ENCODE results near the gene NBEA.
"Not testable (repeated sequence)": the region's sequence is repeated elsewhere in the genome, so short reads cannot be mapped to it uniquely, and the experiment has no call there.

Gene NBEA

DNA sequence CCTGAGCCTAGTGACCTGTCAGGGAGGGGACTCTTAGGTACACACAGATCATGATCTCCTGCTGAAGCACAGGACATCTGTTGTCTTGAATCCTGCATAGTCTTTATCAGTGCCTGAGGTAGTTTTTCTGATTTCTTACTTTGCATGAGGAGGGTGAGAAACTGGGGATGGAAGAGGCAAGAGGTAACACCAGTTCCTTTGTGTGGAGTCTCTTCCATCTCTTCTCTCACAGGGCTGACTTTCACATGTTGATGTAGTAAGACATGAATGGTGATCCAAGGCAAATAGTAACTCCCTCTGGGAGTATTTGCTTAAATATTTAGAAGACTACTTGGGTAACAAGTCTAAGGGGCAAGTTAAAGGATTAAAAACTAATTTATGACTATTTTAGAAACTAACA lies 9.5 kb downstream of the NBEA start:
- no peak for DNase-seq

DNA sequence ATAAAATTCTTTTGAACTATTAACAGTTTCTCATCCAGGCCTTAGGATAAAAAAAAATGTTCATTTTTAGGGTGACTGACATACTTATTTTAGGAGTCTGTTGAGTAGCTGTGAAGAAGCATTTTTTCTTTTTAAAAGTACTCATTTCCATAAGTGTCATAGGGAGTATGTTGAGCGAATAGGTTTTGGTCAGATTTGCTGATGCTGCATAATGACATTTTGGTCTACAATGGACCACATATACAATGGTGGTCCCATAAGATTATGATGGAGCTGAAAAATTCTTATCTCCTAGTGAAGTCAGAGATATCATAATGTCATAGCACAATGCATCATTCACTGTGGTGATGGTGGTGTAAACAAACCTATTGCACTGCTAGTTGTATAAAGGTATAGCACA lies 17.4 kb downstream of the NBEA start:
- DNase-seq: no peak

DNA sequence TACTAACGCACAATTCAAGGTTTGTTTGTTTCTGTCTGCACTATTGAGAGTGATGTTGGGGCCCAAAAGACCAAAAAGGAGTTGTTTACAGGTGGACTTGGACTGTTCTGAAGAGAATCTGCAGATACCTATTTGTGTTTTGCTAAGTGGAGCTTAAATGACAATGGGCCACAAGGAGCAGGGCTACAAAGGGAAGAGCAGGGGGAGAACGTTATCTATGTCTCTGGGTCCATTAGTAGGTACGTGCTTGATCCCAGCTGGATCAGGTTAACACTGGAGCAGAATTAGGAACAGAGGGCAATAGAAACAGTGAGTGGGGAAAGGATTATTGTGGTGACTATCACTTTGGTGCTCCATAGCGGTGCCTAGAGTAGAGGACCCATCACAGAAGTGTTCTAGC lies 22.5 kb downstream of the NBEA start:
- DNase-seq: no peak

DNA sequence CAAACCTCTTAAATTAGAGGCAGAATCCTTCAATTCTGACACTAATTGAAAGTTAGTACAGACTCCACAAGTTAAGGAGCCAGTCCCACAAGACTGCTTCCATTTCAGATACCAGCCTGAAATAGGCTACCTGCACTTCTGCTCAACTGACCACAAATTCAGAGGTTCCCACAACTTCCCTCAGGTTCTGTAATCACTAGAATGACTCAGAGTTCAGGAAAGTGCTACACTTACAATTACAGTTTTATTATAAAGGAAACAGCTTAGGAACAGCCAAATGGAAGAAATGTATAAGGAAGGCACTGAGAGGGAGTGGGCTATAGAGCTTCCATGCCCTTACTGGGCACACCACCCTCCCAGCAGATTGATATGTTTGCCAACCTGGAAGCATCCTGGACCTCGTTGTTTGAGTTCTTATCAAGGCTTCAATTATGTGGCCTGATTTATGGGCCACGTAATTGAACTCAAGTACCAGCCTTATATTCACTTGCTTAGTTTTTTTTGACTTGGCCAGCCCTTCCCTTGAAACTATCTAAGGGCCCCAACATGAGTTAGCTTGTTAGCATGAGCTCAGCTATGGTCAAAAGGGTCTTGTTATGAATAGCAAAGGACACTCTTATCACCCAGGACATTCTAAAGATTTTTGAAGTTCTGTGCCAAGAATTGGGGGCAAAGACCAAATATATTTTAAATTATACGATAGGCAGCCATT lies 25.9 kb downstream of the NBEA start:
- no peak for DNase-seq

DNA sequence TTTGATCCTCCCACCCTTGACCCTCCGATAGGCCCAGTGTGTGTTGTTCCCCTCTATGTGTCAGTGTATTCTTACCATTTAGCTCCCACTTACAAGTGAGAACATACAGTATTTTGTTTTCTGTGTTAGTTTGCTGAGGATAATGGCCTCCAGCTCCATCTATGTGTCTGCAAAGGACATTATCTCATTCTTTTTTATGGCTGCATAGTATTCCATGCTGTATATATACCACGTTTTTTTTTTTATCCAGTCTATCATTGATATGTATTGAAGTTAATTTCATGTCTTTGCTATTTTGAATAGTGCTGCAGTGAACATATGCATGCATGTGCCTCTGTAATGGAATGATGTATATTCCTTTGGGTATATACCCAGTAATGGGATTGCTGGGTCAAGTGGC lies 27.5 kb downstream of the NBEA start:
- DNase-seq: not testable (repeated sequence)

DNA sequence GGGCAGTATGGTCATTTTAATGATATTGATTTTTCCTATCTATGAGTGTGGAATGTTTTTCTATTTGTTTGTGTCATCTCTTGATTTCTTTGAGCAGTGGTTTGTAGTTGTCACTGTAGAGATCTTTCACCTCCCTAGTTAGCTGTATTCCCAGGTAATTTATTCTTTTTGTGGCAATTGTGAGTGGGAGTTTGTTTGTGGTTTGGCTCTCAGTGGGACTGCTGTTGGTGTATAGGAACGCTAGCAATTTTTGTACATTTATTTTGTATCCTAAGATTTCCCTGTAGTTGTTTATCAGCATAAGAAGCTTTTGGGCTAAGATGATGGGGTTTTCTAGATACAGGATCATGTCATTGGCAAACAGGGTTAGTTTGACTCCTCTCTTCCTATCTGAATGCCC lies 28.9 kb downstream of the NBEA start:
- DNase-seq: no peak

DNA sequence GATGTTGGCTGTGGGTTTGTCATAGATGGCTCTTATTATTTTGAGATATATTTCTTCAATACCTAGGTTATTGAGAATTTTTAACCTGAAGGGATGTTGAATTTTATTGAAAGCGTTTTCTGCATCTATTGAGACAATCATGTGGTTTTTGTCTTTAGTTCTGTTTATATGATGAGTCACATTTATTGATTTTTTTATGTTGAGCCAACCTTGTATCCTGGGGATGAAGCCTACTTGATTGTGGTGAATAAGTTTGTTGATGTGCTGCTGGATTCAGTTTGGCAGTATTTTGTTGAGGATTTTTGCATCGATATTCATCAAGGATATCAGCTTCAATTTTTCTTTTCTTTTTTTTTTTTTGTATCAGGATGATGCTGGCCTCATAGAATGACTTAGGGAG lies 29.4 kb downstream of the NBEA start:
- no peak for DNase-seq

DNA sequence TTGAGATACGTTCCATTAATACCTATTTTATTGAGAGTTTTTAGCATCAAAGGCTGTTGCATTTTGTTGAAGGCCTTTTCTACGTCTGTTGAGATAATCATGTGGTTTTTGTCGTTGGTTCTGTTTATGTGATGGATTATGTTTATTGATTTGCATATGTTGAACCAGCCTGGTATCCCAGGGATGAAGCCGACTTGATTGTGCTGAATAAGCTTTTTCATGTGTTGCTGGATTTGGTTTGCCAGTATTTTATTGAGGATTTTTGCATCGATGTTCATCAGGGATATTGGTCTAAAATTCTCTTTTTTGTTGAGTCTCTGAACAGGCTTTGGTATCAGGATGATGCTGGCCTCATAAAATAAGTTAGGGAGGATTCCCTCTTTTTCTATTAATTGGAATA lies 43.1 kb downstream of the NBEA start:
- DNase-seq: not testable (repeated sequence)

DNA sequence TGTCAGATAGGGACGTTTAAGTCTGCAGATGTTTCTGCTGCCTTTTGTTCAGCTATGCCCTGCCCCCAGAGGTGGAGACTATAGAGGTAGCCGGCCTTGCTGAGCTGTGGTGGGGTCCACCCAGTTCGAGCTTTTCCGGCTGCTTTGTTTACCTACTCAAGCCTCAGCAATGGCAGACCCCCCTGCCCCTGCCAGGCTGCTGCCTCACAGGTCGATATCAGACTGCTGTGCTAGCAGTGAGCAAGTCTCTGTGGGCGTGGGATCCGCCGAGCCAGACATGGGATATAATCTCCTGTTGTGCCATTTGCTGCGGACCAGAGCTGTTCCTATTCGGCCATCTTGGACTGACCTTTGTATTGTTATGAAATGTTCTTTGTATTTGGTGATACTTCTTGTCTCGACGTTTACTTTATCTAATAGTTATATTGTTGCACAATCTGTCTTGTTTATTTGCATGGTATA lies 46.3 kb downstream of the NBEA start:
- DNase-seq: no peak

DNA sequence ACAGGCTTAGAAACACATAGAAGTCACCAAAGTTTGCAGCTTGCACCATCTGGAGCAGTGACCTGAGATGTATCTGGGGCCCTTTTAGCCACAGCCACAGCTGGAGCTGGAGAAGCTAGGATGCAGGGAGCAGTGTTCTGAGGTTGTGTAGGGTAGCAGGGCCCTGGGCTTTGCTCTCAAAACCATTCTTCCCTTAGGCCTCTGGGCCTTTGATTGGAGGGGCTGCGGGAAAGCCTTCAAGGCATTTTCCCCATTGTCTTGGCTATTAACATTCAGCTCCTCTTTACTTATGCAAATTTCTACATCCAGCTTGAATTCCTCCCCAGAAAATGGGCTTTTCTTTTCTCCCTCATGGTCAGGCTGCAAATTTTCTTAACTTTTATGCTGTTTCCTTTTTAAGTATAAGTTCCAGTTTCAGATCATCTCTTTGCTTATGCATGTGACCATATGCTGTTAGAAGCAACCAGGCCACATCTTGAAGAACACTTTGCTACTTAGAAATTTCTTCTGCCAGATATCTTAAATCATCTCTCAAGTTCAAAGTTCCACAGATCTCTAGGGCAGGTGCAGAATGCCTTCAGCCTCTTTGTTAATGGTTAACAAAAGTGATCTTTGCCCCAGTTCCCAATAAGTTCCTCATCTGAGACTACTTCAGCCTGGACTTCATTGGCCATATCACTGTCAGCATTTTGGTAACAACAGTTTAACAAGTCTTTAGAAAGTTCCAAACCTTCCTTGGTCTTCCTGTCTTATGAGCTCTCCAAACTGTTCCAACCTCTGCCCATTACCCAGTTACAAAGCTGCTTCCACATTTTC lies 48.5 kb downstream of the NBEA start:
- DNase-seq: no peak

DNA sequence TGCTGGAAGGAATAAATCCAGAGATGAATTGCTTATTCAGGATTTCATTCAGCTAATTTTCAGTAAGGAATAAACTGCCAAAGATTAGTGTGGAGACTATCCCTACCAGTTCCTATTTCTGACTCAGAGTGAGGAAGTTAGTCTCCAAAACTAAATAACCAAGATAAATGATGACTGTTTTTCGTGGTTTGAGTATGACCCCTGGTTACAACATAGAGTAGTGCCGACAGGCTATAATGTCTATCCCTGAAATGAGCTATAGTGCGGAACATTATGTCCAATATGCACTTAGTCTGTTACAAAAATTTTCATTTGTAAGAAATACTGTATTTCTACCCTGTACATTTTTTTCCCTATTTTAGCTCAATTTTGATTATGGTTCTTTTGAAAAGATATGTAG lies 51.4 kb downstream of the NBEA start:
- no peak for DNase-seq

DNA sequence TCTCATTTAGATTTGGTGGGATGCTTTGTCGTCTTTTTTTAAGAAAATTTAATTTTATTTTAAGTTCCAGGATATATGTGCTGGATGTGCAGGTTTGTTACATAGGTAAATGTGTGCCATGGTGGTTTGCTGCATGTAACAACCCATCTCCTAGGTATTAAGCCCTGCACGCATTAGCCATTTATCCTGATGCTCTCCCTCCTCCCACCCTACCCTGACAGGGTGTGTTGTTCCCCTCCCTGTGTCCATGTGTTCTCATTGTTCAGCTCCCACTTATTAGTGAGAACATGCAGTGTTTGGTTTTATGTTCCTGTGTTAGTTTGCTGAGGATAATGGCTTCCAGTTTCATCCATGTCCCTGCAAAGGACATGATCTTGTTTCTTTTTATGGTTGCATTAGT lies 61.7 kb downstream of the NBEA start:
- not testable (repeated sequence) for DNase-seq

DNA sequence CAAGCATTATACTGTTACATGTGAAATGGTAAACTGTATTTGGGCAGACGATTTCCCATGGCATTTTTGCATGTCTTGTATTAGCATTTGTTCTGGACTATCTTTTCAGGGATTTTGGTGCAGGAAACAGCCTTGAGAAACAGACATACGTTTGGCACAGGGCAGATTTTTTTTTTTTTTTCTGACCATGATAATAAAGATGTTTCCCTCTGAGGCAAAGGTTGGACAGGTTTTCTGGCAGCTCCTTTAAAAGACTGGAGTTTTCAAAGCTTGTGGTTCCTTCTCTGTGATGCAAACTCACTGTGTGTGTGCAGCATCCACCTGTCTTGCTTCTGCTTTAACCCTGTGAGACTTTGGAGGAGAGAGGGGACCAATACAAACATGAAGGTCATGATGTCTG lies 63.0 kb downstream of the NBEA start:
- DNase-seq: no peak

DNA sequence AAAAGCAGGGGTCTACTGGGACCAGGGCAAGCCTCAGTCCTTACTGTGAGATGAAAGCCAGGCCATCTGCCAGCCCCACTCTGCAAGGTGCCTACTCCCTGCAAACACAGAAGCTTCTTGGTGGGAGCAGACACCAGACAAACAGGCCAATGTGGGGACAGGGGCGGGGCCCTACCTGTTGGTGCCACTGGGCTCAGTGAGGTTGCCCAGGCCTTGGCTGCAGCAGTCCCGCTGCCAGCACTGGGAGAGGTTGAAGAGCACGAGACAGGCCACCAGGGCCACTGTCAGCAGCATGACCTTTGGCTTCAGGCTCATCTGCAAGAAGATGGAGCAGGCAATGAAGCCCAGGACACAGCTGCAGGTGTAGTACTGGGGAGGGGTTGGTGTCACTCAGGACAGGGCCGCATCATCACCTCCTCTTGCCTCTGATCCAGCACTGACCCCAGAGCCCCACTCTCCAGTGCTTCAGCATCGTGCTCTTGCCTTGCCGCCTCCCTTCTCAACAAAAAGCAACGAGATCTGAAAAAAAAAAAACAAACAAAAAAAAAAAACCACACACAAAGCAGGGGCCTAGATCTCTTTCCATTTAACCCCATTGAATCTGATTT lies 72.6 kb downstream of the NBEA start:
- DNase-seq: no peak

DNA sequence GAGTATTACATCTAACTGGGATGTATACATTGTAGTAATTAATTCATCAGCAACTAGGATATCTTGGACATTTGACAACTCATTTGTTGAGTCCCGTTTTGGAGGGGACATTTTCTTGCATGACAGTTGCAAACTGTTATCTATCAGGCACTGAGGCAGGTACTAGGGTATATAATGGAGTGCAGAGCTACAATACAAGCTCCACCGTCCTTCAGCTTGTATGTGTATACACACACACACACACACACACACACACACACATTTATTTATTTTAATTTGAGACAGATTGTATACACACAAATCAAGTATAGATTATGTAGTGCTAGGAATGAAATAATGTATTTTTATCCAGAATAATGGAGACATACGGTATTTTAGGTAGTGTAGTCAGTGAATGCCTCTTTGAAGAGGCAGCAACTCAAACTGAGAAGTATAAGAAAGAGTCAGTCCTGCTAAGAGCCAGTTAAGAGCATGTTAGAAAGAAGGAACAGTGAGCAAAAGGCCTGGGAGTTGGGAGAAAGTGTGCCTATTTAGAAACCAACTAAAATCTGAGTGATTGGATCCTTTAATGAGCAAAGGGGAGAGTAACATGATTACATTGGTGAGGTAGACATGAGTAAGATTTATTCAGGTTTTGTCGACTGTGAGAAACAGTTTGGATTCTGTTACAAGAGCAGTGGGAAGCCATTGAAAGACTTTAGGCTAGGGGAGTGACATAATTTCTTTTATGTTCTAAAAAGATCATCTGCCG lies 74.5 kb downstream of the NBEA start:
- no peak for DNase-seq

DNA sequence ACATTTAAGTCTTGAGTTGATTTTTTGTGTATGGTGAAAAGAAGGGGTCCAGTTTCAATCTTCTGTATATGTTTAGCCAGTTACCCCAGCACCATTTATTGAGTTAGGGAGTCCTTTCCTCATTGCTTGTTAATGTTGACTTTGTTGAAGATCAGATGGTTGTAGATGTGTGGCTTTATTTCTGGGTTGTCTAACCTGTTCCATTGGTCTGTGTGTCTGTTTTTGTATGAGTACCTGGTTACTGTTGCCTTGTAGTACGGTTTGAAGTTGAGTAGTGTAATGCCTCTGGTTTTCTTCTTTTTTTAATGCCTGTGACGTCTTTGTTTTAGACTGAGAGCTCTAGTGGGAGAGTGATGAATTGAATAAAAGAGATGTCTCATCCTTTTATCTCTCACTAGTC lies 83.2 kb downstream of the NBEA start:
- DNase-seq: no peak

DNA sequence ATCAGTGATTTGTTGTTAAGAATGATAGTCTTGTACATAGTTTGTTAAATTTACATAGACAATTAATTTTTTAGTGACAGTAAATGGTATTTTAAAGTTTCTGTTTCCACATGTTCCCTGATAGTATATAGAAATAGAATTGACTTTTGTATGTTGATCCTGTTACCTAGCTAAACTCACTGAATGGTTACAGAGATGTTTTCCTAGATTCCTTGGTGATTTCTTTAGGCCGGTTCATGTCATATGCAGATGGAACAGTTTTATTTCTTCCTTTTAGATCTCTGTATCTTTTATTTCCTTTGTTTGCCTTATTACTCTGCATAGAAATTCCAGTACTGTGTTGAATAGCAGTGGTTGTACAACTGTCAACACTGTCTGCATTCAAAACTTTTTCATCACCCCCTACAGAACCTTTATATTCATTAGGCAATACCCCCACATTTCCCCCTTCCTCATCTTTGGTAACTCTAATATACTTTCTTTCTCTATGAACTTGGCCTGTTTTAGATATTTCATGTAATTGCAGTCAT lies 86.3 kb downstream of the NBEA start:
- DNase-seq: no peak

DNA sequence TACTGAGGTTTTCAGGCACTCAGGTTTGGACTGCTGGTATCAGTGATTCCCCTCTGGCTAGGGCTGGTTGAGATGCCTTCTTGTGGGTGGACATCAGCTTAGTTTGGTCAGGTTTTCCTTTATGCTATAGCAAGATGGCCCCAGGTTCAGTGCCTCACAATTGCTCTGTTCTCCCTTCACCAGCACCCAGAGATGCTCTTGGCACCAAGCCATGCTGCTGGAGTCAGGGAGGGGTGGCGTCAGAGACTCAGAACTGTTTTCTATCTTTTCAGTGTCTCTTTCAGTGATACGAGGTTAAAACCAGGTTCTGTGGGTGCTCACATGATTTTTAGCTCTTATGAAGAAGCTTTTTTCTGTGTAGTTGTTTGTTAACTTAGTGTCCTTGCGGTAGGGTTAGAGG lies 96.9 kb downstream of the NBEA start:
- DNase-seq: no peak

DNA sequence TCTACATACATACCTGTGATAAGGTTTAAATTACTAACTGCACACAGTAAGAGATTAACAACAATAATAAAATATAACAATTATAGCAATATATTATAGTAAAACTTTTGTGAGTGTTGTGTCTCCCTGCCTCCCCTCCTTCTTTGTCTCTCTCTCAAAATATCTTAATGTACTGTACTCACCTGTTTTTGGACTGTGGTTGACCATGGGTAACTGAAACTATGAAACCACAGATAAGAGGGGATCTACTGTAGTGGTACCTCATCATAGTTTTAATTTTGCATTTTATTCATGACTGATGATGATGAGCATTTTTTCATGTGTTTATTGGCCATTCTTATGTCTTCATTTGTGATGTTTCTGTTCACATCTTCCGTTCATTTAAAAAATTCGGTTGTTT lies 104.5 kb downstream of the NBEA start:
- DNase-seq: no peak

DNA sequence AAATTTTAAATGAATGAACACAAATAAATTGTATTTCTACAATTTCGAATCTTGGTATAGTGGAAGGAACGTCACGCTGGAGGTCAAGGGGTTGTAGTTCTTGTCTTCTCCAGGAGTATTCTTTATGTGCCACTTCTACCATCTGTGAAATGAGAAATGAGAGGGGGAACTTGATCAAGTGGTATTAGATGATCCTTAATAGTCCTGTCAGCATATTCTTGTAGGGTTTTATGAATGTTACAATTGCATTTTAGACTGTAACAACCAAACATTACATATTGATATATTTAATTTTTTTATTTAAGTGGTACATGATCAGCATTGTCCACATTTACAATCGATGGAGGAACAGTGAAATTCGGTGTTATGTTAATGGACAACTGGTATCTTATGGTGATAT lies 113.6 kb downstream of the NBEA start:
- DNase-seq: no peak

DNA sequence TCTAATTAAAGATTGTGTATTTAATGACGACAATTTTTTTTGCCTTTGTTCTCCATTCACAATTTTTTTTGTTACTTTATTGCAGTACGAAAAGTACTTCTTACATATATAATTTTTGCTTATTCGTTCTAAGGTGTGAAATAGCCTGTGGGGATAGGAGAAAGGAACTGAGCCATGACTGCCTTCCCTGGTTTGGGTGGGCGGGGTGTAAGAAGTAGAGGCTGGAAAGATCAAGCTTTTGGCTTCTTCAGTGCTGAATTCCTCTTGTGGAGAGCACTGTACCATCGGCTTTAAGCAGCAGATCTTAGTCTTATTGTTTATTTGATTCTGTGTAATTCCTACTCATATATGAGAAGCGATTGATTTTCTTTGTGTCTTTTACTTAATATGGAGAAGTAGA lies 115.8 kb downstream of the NBEA start:
- no peak for DNase-seq

DNA sequence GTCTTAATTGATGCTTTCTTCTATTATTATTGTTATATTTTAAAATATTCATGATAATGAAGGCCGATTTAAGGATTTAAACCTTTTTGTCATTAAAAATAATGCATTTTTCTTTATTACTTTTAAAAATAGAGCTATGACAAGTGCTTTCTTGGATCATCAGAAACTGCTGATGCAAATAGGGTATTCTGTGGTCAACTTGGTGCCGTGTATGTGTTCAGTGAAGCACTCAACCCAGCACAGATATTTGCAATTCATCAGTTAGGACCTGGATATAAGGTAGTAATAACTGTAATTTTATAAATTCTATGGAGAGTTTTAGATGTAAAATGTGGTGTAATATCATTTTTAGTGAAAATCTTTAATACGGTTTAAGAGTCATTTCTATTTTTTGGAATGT lies 116.5 kb downstream of the NBEA start:
- DNase-seq: not testable (repeated sequence)

DNA sequence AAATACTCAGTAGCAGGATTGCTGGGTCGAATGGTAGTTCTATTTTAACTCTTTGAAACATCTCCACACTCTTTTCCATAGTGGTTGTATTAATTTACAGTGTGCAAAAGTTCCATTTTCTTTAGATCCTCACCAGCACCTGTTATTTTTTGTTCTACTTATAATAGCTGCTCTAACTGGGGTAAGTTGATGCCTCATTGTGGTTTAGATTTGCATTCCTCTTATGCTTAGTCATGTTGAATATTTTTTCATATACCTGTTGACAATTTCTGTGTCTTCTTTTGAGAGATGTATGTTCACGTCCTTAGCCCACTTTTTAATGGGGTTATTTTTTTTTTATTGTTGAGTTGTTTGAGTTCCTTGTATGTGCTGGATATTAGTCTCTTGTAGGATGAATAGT lies 144.6 kb downstream of the NBEA start:
- no peak for DNase-seq

All from T-helper 1 cell (primary cell).